KMS-11 (cell line): Measurements from ENCODE around the gene IFIT5.

Experiments used
- H2AFZ ChIP-seq: fragments of 200-600 bp; sonication (generic); 2 replicates; pipeline ENCODE4 v1.6.1; 2016; ENCODE audit warnings: antibody characterized with exemption, mixed run types, low read depth
- H3K27ac ChIP-seq: fragments of 200-600 bp; sonication (generic); 2 replicates; pipeline ENCODE4 v1.6.1; 2016; ENCODE audit warnings: mild to moderate bottlenecking, mixed run types
- H3K27me3 ChIP-seq: fragments of 200-600 bp; sonication (generic); 2 replicates; pipeline ENCODE4 v1.6.1; 2017; ENCODE audit warnings: mild to moderate bottlenecking, low read depth, mixed run types, moderate library complexity; ENCODE audit not compliant: insufficient read depth
- H3K36me3 ChIP-seq: fragments of 200-600 bp; sonication (generic); 2 replicates; pipeline ENCODE4 v1.6.1; 2017; ENCODE audit warnings: mild to moderate bottlenecking, mixed run types; ENCODE audit not compliant: insufficient read depth
- H3K4me1 ChIP-seq: fragments of 200-600 bp; sonication (generic); 2 replicates; pipeline ENCODE4 v1.6.1; 2016; ENCODE audit warnings: mild to moderate bottlenecking, low read depth, mixed run types; ENCODE audit not compliant: poor library complexity, severe bottlenecking
- H3K4me2 ChIP-seq: fragments of 200-600 bp; sonication (generic); 2 replicates; pipeline ENCODE4 v1.7.0; 2016; ENCODE audit warnings: mild to moderate bottlenecking, mixed run types
- H3K4me3 ChIP-seq: fragments of 200-600 bp; sonication (generic); IDR thresholded peaks from 2 replicates; pipeline ENCODE4 v1.6.1; 2017; ENCODE audit warnings: low read depth, low read length, mixed read lengths; ENCODE audit not compliant: insufficient read depth
- H3K79me2 ChIP-seq: fragments of 200-600 bp; sonication (generic); 2 replicates; pipeline ENCODE4 v1.6.1; 2016; ENCODE audit warnings: low read depth, mixed run types; ENCODE audit not compliant: insufficient read depth
- H3K9ac ChIP-seq: fragments of 200-600 bp; sonication (generic); 2 replicates; pipeline ENCODE4 v1.6.1; 2016; ENCODE audit warnings: mild to moderate bottlenecking, mixed run types
- H4K20me1 ChIP-seq: fragments of 200-600 bp; sonication (generic); 2 replicates; pipeline ENCODE4 v1.6.1; 2016; ENCODE audit warnings: mild to moderate bottlenecking, mixed run types; ENCODE audit not compliant: insufficient read depth
- TF ChIP-seq, protein P1 (sequence below): fragments of 200-600 bp; sonication (generic); conservative IDR thresholded peaks from 2 replicates; pipeline ENCODE4 v1.6.1; 2017; ENCODE audit warnings: low read depth, mild to moderate bottlenecking, antibody characterized with exemption, low read length, moderate library complexity, mixed read lengths

Gene IFIT5, protein sequence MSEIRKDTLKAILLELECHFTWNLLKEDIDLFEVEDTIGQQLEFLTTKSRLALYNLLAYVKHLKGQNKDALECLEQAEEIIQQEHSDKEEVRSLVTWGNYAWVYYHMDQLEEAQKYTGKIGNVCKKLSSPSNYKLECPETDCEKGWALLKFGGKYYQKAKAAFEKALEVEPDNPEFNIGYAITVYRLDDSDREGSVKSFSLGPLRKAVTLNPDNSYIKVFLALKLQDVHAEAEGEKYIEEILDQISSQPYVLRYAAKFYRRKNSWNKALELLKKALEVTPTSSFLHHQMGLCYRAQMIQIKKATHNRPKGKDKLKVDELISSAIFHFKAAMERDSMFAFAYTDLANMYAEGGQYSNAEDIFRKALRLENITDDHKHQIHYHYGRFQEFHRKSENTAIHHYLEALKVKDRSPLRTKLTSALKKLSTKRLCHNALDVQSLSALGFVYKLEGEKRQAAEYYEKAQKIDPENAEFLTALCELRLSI

DNA sequence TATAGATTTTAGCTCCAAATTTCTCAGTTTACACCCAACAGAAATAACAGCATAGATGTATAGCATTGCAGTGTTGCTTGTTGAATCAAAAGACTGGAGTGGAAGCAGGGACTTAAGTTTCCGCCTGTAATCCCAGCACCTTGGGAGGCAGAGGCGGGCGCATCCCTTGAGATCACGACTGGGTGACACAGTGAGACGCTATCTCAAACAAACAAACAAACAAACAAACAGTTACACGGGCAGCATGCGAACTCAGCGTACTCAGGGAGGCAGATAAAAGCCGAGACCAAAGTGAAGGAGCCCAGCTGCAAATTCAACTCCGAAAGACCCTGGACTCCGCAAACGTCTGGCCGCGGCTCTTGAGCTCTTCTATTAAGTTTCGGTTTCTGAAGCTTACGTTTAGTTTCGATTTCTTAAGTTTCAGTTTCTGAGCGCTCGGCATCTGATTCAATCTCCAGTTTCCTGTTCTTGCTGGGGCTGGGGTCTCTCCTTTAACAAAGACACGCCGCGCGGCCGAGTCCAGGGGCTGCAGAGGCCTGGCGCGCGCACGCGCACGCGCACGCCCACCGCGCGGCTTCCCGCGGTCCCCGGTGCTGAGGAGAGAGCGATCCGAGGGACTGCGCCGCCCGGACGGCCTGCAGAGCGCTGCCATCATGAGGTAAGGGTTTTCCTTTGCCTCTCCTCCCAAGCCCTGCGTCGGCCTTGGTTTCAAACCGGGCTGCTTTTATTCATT is at the start of gene IFIT5:
Gene IFIT5 (plus strand): TSS at position 423 of the 733 bp plus-strand sequence. CDS start 231 bp downstream, at position 654.
- Histone ChIP-seq H3K79me2 (no peaks in the 10 kb centered on the region), H3K27me3 (no peaks in the 10 kb centered on the region), H3K4me3 (peak within 1 kb of the TSS; percentile 18), H3K27ac (peak within 1 kb of the TSS; percentile 70), H3K4me2 (peak within 1 kb of the TSS; percentile 87), H2AFZ (peak within 1 kb of the TSS; percentile 74), H3K36me3 (no peaks in the 10 kb centered on the region), H3K9ac (peak within 1 kb of the TSS; percentile 81), H4K20me1 (no peaks in the 10 kb centered on the region), H3K4me1 (peaks cover 20% of the 10 kb centered on the region)
- TF ChIP-seq, protein P1, sequence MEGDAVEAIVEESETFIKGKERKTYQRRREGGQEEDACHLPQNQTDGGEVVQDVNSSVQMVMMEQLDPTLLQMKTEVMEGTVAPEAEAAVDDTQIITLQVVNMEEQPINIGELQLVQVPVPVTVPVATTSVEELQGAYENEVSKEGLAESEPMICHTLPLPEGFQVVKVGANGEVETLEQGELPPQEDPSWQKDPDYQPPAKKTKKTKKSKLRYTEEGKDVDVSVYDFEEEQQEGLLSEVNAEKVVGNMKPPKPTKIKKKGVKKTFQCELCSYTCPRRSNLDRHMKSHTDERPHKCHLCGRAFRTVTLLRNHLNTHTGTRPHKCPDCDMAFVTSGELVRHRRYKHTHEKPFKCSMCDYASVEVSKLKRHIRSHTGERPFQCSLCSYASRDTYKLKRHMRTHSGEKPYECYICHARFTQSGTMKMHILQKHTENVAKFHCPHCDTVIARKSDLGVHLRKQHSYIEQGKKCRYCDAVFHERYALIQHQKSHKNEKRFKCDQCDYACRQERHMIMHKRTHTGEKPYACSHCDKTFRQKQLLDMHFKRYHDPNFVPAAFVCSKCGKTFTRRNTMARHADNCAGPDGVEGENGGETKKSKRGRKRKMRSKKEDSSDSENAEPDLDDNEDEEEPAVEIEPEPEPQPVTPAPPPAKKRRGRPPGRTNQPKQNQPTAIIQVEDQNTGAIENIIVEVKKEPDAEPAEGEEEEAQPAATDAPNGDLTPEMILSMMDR = no peak

DNA sequence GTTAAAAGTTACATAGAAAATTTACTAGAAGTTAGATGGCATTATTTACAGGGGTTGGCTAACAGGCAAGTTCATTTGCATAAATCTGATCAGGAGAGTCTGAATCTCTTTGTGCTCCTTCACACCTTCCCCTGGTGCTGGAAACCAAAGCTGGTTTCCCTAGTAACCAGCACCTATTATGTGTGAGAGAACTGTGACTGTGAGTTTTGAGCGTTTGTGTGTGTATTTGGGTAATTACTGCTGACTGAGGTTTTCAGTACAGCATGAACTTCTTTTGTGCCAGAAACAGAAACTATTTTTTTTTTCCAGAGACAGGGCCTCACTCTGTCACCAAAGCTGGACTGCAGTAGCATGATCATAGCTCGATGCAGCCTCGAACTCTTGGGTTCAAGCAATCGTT is 46.8 kb upstream of the IFIT5 start:
- H3K27ac ChIP-seq = peak overlapping the region; percentile 87
- TF ChIP-seq, protein P1 = no peak
- peaks cover 69% of the 10 kb centered on the region for H3K4me1 ChIP-seq
- peak overlapping the region; percentile 36 for H3K9ac ChIP-seq
- no peaks in the 10 kb centered on the region for H3K36me3 ChIP-seq
- H4K20me1 ChIP-seq = no peaks in the 10 kb centered on the region
- no peak overlapping the region; the same call in 1 of the 2 replicates for H2AFZ ChIP-seq
- no peaks in the 10 kb centered on the region for H3K27me3 ChIP-seq
- H3K4me3 ChIP-seq = no peak overlapping the region
- H3K79me2 ChIP-seq = no peaks in the 10 kb centered on the region
- peak overlapping the region; percentile 78 for H3K4me2 ChIP-seq

DNA sequence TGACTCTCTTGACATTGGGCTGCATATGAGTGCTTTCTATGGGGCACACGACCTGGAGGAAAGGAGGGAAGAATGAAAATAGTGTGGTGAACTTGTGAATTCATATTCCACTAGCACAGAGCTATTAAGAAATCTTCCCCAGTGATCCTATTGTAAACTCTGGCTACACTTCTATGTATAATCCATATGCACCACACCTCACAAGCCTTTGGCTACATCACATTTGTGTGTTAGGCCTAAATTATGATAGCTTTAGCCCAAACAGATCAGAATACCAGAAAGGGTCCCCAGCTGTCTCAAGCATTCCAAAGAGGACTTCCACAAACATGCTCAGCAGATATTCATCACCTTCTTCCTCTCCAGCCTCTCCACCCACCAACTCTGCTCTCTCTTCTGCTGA is 46.2 kb upstream of the IFIT5 start:
- Histone ChIP-seq H3K4me1 (peaks cover 64% of the 10 kb centered on the region), H3K9ac (peak overlapping the region; percentile 36), H3K36me3 (no peaks in the 10 kb centered on the region), H2AFZ (no peak overlapping the region; the same call in 1 of the 2 replicates), H3K27ac (peak overlapping the region; percentile 87), H3K27me3 (no peaks in the 10 kb centered on the region), H3K4me2 (peak overlapping the region; percentile 78), H3K79me2 (no peaks in the 10 kb centered on the region), H3K4me3 (no peak overlapping the region), H4K20me1 (no peaks in the 10 kb centered on the region)
- TF ChIP-seq, protein P1 = no peak

DNA sequence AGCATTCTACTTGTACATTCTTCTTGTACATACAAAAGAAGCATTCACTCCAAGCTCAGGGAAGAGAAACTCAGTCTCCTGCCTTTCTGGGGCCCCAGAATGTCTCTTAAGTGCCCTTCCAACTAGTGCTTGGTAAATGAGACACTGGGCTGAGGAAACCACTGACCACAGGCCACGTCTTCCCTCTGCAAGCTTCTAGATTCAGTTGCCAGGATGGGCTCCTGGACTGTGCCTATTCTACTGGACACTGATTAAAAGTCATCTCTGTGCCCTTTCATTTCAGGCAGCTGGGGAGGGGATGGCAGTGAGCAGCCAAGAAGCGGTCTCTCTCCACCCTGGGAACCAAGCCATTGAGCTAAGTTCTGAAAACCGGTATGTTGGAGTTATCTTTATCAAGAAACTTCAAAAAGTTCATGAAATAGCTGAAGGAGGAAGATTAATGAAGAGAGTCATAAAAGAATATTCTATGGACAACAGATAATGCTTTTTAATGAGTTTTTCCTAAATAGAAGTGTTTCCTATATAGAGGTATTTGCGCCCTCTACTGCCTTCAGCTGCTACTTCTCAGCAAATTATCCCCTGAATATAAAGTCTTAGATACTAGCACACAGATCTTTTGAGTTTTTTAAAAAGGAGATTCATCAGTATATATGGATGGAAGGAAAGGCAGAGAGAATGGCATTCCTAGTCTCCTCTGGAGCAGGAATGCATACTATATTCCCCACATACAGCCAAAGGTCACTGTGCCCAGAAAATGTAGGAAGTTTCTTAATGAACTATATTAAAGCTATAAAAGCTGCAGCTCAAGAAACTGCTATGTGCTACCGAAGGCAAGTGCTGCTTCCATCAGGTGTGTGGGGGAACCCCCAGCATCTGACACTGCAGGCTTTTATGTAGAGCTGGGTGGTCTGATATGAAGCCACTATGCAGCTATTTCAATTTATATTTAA is 44.9 kb upstream of the IFIT5 start:
- peak overlapping the region; percentile 78 for H3K4me2 ChIP-seq
- H3K36me3 ChIP-seq = no peaks in the 10 kb centered on the region
- H3K4me3 ChIP-seq = no peak overlapping the region
- H4K20me1 ChIP-seq = no peaks in the 10 kb centered on the region
- H3K79me2 ChIP-seq = no peaks in the 10 kb centered on the region
- peak overlapping the region; percentile 87; the same call in 1 of the 2 replicates for H3K27ac ChIP-seq
- peak overlapping the region; percentile 9; the same call in 1 of the 2 replicates for H2AFZ ChIP-seq
- no peaks in the 10 kb centered on the region for H3K27me3 ChIP-seq
- TF ChIP-seq, protein P1 = peak; percentile 76
- no peak overlapping the region for H3K9ac ChIP-seq
- H3K4me1 ChIP-seq = peaks cover 51% of the 10 kb centered on the region
